ENCODE data around the gene GNB1L. TPM values are rescaled to one million over a fixed set of nuclear protein-coding genes. Genes with fewer than 3 reads are reported as not detected.
A peak's percentile ranks its signal among the peaks of the same experiment; 100 is the strongest.

Gene GNB1L
- total and polyA plus RNA-seq, 8 donors = 2.1 to 4.8 (median 3.6) TPM

DNA sequence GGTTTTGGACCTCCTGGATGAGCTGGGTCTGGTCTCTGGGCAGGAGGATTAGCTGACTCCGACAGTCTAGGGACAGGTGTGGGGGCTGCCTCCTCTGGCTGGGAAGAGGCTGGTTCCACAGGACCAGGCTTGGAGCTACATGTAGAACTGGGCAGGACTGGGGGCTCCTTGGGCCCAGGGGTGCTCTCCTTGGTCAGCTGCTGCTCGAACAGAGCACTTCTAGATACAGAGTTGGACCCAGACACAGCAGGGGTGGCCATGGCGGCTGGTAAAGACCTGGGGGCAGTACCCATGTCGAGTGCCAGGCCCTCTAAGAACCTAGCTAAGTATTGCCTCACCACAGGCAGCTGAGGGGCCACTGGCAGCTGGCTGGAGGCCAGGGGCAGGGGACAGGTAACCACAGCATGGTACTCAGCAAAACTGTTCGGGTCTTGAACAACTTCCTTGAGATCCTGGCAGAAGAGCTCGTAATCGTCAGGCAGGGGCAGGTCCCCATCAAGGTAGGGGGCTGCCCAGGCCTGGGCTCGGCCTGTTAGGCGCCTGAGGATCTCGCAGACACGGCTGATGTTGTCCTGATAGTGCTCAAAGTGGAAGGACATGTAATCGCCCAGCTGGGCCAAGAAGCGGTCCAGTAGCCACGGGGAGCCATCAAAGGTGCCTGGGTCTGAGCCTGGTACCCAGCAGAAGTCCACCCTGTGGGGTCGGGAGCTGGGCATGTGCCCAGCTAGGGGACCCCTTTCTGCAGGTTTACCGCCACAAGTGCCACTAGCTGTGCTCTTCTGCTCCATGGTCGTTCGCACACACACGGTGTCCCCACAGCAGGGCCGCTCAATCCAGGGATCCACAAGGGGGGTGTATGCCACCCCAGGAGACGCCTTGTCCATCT, 3.1 kb downstream of the GNB1L start:
- no peaks in the 10 kb centered on the region for H3K9me3 ChIP-seq
- no peak overlapping the region for H3K27ac ChIP-seq
- H3K4me1 ChIP-seq = peaks cover 5 to 16% (median 13%) of the 10 kb centered on the region in 3 donors
- H3K4me3 ChIP-seq = no peak overlapping the region
- TF ChIP-seq CTCF (IDR thresholded peaks at IDR 0.05) = no peak
- peaks cover 0 to 8% (median 8%) of the 10 kb centered on the region in 3 donors for H3K36me3 ChIP-seq
- 90 to 92% methylated on average over 21 of the region's 21 CpGs for WGBS, 2 donors
- no peak for ATAC-seq
- H3K27me3 ChIP-seq = no peaks in the 10 kb centered on the region
- peak in 3 of 6 donors; percentile 18 to 62 (median 40) for DNase-seq
- intact Hi-C loops (cut with DNase I) = no loop called here
- no peak for FAIRE-seq

GRCh38 chr22:19850763-19851109, 3.9 kb downstream of the GNB1L start:
- H3K27me3 ChIP-seq = no peaks in the 10 kb centered on the region
- H3K4me1 ChIP-seq = peaks cover 5 to 10% (median 8%) of the 10 kb centered on the region in 3 donors
- FAIRE-seq (no peak), ATAC-seq (no peak), DNase-seq (no peak)
- H3K9me3 ChIP-seq = no peaks in the 10 kb centered on the region
- H3K36me3 ChIP-seq = peaks cover 0 to 8% (median 8%) of the 10 kb centered on the region in 3 donors
- TF ChIP-seq CTCF (IDR thresholded peaks at IDR 0.05) = no peak
- WGBS, 2 donors = 83 to 86% methylated on average over 9 of the region's 9 CpGs
- H3K4me3 ChIP-seq = no peak overlapping the region
- H3K27ac ChIP-seq = no peak overlapping the region
- intact Hi-C loops (cut with DNase I) = no loop called here

DNA sequence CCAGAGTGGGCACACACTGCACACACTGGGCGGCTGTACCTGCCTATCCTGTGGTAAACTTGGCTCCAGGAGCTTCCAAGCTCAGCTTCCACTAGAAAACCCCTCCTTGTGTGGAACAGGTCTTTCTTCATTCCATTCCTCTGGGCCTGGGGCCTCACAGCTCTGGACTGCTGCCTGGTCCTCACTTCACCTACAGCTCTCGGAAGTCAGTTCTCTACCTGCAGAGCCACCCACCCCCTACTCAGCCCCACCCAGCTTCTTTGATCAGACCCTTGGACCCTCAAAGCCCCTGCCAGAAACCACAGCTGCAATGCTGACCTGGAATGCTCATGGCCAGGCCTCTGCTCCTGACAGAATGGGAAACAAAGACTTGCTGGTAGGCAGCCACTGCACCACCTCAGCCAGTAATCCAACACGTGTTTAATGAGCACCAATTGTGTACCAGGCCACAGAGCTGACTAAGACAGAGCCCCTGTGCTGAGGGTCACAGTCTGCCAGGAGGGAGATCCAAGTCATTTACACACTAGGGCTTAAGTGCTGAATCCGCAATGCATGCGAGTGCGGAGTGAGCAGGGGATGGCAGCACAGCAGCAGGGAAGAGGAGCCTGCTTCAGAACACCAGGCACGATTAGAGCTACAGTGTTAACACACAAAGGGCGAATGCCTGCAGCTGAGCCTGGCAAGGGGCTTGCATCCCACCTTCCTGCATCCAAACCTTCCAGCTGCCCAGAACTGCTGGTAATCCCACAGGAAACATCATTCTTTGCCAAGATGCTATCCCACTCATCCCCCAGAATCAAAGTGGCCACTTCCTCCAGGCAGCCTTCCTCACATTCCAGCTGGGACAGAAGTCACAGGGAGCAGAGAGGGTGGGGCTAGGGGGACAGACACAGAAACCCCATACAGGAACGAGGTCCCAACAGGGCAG, 4.6 kb downstream of the GNB1L start:
- peak in 2 of 6 donors; percentile 20 to 40 for DNase-seq
- Histone ChIP-seq H3K4me1 (peaks cover 5 to 8% (median 8%) of the 10 kb centered on the region in 3 donors), H3K27ac (peak overlapping the region; percentile 31 to 50 (median 45)), H3K27me3 (no peaks in the 10 kb centered on the region), H3K36me3 (peaks cover 0 to 8% (median 8%) of the 10 kb centered on the region in 3 donors), H3K9me3 (no peaks in the 10 kb centered on the region), H3K4me3 (no peak overlapping the region)
- 77 to 81% methylated on average over 9 of the region's 9 CpGs for WGBS, 2 donors
- TF ChIP-seq CTCF (IDR thresholded peaks at IDR 0.05) = no peak
- FAIRE-seq = no peak
- intact Hi-C loops (cut with DNase I) = no loop called here
- peak in 2 of 4 donors; percentile 4 to 30 for ATAC-seq

DNA sequence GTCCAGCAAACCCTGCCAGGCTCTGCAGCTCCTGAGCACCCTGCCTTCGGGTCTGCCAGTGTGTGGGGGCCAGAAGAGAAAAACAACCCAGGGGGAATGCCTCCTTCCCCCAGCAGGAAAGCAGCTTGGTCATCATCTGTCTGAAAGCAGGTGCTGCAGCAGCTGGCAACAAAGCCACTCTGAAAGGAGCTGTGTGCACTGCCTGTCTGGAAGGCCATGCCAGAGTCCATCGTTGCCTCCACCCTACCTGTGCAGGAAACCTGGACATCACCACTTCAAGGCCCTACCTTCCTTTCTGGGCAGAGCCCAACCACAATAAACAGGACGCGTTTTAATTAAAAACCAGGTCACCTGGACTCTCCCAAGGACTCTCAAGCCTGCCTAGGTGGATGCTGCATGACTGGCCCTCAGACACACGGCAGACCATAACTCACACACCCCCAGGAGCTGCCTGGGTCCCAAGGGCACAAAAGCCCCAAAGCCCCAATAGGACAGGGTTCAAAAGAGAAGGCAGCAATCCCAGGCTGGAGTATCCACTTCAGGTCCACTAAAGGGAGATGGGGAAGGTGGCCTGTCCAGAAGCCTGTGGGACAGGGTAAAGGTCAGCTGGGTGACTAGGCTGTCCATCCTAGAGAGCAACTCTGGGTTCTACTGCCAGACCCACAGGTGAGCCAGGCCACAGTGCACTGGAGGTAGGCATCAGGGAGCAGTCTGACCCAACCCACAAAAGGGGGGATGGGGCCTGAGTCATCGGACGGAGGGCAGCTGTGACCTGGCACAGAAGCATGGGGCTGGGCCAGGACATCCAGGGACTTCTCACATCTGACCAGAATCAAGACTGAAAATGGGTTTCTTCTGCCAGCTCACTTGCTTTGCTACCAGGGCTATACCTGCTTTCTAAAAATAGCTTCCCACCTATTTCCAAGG, 6.1 kb downstream of the GNB1L start:
- DNase-seq (peak; percentile 31 to 88 (median 81)), ATAC-seq (peak; percentile 64 to 88 (median 72)), FAIRE-seq (no peak)
- intact Hi-C loops (cut with DNase I) = no loop called here
- Histone ChIP-seq H3K27ac (peak overlapping the region in 3 of 4 donors; percentile 31 to 50 (median 48)), H3K27me3 (no peaks in the 10 kb centered on the region), H3K4me3 (no peak overlapping the region), H3K36me3 (peaks cover 0 to 8% (median 8%) of the 10 kb centered on the region in 3 donors), H3K9me3 (no peaks in the 10 kb centered on the region), H3K4me1 (peaks cover 5 to 8% (median 7%) of the 10 kb centered on the region in 3 donors)
- TF ChIP-seq CTCF (IDR thresholded peaks at IDR 0.05) = no peak
- 26 to 31% methylated on average over 7 of the region's 7 CpGs for WGBS, 2 donors

All from pancreas (tissue), 10 donors.